LoVo (cell line): Measurements from ENCODE around the gene ZDHHC7.
"Not testable (repeated sequence)": the region's sequence is repeated elsewhere in the genome, so short reads cannot be mapped to it uniquely, and the experiment has no call there.

Experiments used
- DNase-seq: peaks from one replicate; pipeline ENCODE4 v3.0.0-alpha.2; 2016; ENCODE audit warnings: low spot score

Gene ZDHHC7

DNA sequence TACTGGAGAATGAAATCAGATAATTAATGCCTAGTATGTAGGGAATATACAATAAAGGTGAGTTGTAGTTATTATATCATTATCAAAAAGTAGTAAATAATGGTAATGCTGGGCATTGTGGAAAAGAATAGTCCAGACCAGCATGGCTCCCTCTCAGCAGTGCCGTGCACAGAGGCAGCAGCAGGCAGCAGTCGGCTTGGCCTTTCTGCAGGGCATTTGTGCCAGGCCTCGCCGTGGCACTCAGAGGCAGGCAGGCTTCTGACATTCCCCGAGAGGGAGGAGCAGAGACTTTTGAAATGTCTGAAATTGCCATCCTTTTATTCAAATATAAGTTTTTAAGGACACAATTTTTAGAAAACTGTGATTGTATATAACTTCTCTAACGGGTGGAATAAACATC, 31.3 kb upstream of the ZDHHC7 start:
- DNase-seq, result no peak

DNA sequence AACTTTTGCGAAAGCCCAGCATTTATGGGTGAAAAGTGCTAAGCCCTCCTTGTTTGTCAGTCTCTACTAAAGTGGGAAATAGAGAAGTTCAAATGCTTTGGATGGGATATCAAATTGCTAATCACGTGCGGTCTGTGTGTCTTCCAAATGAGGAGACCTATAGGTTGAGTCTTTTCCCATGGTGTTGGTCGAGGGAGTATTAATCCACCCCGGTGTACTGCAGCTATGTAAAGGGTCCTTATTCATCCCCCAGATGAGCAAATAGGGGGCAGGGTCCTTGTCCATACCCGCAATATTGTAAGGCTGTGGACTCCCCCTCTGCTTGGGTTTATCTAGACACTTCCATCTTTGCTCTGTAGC, 30.8 kb upstream of the ZDHHC7 start:
- DNase-seq, result no peak

DNA sequence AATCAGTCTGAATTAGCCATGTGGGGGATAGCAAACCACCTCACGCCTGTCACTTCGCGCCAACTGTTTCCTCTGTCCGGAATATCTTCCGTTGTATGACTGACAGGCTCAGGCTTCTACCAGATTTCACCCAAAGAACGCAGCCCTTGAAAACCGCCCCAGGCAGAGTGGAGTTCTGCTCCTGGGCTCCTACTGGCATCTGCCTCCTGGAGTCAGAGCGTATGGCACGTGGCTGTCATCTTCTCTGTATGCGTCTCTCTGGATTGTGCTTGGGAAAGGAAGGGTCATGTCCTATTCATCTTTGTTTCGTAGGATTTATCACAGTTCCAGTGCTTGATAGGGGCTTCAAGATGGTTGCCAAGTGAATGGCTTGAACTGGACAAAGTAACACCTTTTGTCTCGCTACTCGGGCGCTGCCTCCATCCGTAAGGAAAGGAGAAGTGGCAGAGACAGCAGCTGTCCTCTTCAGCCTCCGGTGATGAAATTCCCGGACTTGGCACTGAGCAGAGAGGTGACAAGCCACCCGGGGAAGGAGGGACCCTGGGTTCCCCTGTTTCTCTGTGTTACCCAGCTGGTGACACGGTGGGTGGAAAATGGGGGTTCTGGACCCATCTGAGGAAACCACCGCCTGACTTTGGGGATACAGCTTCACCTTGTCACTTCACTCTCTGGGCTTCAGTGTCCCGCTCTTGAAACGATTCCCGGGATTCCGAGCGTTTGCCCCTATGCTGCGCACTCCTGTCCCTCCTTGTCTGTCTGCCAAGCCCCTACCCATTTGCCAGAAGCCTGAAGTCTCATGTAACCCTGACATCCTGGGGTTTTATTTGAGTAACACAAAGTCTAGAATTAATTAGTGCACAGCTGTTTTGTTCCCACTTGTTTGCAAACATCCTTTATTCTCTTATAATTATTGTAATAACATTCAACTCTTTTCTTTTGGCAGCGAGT, 30.2 kb upstream of the ZDHHC7 start:
- DNase-seq, result no peak

DNA sequence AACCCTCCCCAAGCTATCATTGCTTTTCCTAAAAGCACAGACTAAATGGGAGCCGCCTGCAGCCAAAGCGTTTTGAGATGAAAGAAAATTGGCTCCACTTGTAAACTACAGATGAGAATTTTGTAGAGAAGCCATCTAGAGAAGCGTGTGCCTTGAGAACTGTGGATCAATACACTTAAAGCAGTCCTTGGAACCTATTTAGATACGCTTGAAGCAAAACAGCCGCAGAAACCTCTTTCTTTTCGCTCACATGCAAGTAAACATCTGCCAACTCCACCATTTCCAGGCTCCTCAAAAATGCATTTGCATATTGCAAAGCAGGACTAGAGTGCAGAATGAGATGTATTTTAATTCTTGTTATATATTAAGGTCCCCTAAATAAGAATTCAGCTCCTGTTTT, 29.4 kb upstream of the ZDHHC7 start:
- DNase-seq, result no peak

DNA sequence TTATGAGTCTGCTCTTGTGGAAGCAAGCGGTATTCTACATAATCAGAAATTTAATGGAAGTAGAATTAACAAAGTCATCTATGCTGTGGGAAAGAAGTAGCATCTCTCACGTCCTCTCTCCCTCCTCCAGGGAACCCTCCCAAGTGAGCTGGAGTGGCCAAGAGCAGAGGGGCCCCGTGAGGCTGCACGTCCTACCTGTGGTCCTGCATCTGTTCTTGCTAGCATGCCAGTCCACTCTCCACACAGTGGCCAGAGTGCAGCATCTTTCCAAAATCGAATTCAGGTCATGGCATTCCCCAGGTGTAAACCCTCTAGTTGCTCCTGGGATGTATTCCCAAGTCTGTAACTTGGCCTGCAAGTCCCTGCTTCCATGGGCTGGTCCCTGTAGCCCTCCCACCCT, 26.4 kb upstream of the ZDHHC7 start:
- DNase-seq, result no peak

DNA sequence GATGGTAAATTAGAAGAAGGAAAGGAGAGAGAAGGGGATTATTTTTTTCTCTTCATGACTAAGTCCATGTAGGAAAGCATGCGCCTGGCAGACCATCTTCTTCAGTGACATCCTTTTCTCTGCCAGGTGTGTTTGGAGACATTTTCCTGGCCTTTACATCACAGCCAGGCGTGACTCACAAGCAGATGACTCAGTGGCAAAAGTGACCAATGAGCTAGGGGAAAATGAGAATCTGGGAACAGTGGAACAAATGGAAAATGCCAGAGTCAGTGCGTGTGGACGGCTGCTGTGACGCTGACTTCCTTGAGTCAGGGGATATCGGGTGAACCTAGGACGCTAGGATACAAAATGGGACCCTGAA, 25.7 kb upstream of the ZDHHC7 start:
- no peak for DNase-seq

DNA sequence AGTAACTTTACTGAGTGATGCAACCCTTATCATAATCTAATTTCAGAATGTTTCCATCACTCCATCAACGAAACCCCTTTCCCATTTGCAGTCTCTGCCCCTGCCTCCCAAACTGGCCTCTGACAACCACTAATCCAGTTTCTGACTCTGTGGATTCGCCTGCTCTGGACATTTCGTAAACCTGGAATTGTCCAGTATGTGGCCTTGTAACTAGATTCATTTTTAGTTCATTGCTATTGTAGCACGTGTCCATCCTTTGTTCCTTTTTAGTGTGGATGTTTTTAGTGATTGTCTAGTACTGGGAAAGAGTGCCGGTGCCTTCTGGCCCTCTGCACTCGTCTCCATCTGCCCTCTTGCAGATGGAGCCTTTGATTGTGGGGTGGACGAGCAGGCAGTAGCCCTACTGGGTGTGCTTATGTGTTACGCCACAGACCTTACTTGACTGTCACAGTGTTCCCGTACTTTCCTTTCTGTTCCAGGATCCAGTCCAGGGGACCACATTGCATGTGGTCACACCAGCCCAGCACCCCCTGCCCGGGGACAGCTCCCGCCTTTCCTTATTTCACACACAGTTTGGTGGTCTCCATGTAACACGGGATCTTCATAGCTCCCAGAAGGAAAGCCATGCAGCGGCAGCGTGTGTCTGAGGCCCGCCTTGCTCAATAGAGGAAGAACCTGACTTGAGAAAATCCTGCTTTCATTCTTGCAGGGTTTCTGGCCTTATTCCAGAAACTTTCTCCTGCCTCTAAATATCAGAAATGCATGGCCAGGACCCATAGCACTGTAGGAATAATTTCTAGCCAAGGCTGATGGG, 25.1 kb upstream of the ZDHHC7 start:
- no peak for DNase-seq

DNA sequence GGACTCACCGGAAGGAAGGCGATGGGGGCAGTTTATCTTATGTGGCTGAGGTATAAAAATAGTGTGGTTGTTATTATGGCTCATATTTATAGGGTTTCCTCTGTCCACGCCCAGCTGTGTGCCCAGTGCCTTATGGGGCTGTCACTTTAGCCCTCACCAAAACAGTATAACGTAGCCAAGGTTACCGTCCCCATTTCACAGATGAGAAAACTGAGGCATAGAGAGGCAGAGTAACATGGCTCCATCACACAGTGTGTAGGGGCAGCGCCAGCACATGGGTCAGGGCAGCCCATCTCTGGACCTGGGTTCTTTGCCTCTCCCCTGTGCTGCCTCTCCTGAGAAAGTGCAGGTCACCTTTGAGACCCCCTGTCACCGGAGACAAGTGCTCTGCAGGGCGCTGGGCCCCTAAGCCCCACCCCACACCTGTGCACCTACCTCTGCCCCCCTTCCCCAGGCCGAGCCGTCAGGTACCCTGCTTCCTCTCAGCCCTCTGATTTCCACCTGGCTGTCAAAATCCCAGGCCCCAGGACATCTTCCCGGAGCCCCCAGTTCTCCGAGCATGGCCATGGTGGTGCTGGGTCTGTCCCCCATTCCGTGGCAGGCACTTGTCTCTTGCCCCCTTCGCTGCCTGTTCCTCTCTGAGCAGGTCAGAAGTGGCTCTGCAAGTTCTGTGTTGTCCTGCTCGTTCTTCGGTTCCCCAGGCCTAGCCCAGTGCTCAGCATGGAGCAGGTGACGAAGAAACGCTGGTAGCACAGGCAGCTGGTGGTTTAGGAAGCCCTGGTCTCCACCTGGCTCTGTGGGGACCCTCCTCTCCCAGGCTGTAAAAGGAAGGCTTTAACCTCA, 23.5 kb upstream of the ZDHHC7 start:
- DNase-seq, result no peak

DNA sequence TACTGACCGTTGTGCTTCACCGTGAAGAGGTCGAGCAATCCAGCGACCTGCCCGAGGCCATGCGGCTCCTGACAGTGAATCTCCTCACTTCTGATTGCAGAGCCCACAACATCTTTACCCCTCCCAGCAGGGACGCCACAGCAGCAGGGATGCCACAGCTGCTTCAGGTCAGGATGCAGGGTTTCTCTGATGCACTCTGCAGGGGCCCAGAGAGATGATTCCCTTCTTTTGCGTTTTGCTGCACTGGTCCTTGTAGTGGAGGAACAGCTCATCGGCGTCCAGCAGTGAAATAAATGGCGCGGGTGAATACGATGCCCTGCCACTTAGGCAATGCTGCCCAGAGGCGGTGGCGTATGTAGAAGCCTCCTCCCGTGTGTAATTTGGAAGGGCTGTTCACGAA, 21.8 kb upstream of the ZDHHC7 start:
- DNase-seq, result no peak

DNA sequence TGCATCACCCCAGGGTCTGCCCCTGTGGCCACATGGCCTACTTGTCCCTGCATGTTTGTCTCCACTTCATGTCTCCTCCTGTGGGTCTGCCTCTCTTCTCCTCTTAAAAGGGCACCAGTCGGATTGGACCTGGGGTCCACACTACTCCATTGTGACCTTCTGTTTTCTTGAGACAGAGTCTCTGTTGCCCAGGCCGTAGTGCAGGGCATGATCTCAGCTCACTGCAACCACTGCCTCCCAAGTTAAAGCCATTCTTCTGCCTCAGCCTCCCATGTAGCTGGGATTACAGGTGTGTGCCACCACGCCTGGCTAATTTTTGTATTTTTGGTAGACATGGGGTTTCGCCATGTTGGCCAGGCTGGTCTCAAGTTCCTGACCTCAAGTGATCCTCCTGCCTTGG, 20.9 kb upstream of the ZDHHC7 start:
- DNase-seq, result not testable (repeated sequence)

DNA sequence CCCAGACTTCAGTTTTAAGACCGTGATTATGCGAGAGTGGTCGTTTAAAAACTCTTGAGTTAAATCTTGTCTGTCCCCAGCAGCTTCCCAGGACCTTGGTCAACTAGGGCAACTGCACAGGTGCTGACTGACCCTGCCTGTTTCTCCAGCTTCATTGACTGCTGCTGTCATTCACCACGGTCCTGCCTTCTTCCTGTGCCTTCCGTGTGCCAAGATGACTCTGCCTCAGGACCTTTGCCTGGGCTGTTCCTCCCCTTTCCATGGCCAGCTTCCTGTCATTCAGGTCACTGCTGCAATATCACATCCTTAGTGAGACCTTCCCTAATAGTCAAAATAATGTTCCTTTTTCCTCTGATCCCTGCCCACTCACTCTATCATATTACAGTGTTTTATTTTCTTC, 20.1 kb upstream of the ZDHHC7 start:
- no peak for DNase-seq

DNA sequence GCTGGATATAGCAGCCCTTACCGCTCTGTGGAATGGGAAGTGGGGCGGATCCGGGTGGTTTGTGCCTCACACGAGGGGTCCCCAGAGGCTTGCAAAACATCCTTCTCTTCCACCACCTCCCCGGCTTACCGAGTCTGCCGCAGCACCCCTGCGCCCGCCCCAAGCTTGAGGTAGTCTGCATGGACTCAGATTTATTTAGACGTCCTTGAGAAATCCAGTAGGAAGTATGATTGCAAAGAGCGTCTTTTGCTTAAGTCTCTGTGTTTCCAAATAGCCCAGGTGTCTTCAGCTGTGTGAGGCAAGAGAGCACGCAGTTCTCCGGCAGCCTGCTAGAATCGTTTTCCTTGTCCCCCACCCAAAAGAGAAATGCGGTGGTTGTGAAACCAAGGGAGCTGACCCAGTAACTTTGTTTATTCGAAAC, 18.7 kb upstream of the ZDHHC7 start:
- no peak for DNase-seq

DNA sequence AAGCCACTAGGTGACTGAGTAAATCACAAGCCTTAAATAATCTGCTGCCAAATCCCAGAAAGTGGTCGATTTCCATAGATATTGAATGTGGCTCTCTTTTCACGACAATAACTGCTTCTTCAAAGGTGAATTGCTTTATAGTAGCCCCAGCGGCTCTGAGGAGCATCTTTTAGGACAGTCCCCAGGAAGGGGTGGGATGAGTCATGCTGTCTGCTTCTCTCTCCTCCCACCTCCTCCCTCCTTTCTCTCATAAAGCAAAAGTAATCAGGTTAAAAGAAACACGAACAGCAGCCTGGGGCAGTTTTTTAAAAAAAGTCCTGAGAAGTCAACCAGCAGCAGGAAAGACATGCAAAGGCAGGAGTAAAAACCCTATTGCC, 18.1 kb upstream of the ZDHHC7 start:
- peak; percentile 53 for DNase-seq

DNA sequence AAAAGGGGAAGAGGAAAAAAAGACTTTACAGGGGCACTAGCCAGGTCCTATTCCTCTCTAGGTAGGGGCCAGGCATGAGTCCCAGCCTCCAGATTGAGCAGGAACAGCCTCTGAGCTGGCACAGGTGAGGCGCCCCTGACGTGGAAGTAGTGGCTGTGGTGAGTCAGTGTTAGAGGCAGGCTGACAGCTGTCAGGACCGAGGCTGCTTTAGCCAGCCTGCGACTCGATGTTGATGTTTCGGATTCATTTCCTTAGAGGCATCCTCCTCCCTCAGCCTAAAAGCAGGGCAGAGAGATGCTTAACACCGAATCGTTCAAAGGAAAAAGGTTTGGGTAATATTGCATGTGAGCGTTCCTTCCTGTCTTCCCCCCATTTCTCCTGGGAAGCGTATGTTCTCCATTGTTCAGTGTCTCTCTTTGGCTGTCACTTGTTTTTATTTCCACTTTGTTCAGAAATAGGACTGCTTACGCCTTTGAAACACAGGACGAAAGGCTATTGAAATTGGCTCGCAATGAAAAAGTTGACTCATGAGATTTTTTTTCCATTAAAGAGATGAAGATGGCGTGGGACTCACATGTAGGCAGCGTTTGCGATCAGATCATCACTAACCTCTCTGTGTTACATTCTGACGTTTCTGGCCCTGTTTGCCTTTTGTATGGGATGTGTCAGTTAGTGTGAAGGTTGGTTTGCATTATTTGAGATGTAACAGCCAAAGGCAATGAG, 17.5 kb upstream of the ZDHHC7 start:
- DNase-seq, result peak; percentile 63

DNA sequence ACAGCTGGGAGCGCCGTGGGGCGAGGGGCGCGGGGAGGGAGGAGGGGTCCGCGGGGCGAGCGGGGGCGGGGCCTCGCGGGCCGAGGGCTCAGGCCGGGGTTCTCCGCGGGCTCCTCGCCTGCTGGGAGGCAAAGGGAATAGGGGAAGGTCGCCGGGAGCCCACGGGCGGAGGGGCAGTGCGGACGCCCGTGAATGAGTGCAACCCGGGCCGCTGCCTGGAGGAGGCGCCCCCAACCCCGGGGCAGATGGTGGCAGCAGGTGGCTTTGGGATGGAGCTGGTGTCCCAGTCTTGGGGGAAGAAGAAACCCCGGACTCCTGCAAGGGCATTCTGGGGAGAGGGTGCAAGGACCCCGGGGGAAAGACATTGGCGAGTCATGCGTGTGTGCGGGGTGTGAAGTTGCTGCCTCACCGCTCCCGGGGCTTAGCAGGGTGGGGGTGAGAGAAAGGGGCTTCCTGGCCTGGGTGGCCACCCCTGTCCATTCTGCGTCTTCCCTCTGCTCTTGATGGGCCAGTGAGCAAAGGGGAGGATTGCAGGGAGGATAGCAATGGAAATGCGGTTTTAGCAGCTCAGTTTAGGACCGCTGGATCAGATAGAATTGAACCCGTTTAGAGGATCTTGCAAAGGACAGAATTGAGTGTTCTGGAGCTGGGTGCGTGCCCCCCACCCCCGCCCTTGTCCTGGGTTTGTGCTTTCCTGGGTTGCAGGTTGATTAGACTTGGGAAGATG, 16.8 kb upstream of the ZDHHC7 start:
- DNase-seq, result no peak

DNA sequence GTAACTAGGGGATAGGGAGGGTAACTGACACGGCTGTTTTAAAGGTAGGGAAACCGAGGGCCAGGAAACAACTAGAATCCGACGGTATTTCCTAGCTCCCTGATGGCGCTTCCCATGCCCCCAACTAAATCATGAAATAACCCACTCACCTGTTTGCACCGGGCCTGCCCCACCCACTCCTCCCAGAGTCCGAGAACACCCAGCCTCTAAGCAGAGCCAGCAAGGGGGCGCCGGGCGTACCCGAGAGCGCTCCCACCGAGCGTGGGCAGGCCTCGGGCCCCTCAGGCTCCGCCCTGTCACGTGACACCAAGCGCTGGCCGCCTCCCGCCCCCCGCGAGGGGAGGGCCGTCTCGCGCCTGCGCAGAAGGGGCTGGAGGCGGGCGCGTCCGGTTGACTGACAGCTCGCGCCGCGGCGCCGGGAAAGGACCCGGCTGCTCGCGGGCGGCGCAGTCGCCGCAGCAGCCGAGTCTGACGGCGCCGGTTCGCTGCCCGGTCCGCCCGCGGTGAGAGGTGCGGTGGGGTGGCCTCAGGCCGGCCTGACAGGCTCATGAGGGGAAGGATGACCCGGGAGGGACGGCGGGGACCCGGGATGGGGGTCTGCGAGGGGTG, 16.1 kb upstream of the ZDHHC7 start, which contains the start of gene KIAA0513:
Gene KIAA0513 (plus strand): TSS at position 447 of the 609 bp plus-strand sequence. CDS start 39,277 bp downstream, outside the sequence.
- DNase-seq, result peak; percentile 92

DNA sequence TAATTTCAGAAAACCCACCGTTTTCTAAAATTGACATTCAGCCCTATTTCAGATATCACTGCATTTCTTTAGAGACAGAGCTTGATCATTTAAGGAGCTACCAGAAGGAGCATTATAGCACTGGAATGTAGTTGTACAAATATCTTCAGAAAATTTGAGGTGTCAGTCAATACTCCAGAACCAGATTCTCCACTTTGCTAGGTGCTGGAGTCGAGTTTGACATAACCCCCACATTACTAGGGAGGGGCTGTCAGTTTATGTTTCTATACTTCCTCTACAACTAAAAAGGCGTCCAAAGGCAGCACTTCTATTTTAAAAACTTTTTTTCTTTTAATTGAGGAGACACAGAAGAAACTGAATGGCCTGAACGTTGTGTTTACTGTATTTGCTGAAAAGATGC, 15.4 kb upstream of the ZDHHC7 start:
- no peak for DNase-seq

DNA sequence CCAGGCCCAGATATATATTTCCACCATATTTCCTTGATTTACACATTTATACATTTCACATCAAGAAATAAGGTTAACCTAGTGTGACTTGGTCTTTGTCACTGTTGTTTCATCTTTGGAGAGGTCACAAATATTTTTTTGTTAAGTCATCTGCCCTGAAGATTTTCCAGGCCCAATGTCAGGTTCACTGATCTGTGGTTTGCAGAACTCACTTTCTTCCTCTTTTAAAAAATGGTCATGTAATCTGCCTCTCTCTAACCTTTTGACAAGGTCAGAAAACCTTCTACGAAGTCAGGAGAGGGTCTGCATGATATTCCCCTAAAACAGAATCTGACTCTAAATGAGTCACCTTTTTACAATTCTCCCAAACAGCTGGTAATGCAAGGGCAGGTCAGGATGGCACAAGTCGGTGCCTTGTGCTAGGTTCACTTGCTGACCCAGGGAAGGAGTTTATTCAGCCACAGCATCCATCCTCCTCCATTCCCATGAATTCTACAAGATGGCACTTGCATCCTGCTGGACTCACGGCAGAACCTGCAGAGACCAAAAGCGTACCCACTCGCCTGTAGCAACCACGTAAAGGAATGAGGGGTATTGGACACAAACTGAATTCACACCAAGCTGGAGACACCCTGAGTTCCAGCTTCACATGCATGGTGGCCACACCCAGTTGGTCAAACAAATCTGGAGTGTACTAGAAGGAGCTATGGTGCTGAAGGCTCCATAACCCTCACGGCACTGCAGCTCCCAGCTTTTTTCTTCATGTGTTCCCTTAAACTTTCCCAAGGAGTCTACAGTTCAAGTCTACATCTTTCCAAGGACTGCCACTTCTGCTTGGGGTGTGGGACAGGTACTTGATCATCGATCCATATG, 14.7 kb upstream of the ZDHHC7 start:
- DNase-seq, result no peak

DNA sequence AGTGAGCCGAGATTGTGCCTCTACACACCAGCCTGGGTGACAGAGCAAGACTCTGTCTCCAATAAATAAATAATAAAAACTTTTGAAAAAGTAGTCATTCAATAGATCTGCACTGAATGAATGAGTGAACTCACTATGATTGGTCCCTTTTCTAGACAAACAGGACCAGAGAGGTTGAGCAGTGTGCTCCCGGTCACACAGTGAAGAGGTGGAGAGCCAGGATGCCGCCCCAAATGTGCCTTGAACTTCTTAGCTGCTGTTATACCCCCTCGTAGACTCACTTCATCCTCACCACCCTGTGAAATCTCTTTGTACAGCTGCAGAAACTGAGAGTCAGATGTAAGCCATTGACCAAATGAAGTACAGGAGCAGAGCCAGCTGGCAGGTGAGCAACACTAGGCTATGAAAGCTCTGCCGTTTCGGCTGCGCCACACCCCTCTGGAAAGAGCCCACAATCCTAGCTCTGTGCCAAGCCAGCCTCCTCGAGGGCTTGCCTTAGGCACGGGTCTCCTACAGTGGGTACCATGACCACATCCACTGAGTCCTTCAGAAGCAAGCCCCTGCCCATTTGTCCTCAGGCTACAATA, 8.4 kb upstream of the ZDHHC7 start:
- no peak for DNase-seq
